Peyer's patch (tissue), 4 donors: ENCODE results near the gene TMCC3. TPM values are rescaled to one million over a fixed set of nuclear protein-coding genes. Genes with fewer than 3 reads are reported as not detected.

Experiments used
- DNase-seq, 3 donors: peaks; one replicate each; pipeline ENCODE4 v3.0.0-alpha.2; 2017 to 2019
- H3K27ac ChIP-seq, 4 donors: fragments of 200-600 bp; sonication (generic); one replicate each; pipeline ENCODE4 v1.5.1; 2016 to 2019
- H3K27me3 ChIP-seq, 2 donors: fragments of 200-600 bp; sonication (generic); one replicate each; pipeline ENCODE4 v1.5.1; 2019
- H3K36me3 ChIP-seq, 3 donors: fragments of 200-600 bp; sonication (generic); one replicate each; pipeline ENCODE4 v1.5.1; 2016 to 2019
- H3K4me1 ChIP-seq, 4 donors: fragments of 200-600 bp; sonication (generic); one replicate each; pipeline ENCODE4 v1.5.1; 2016 to 2019
- H3K4me3 ChIP-seq, 4 donors: fragments of 200-600 bp; sonication (generic); 1 replicate in 3 of 4; 2 replicates in 1 of 4; pipeline ENCODE4 v1.5.1; 2016 to 2019; ENCODE audit warnings: mild to moderate bottlenecking in 1 of 4
- H3K9me3 ChIP-seq, 4 donors: fragments of 200-600 bp; sonication (generic); one replicate each; pipeline ENCODE4 v1.5.1; 2016 to 2019; ENCODE audit warnings: mild to moderate bottlenecking in 1 of 4
- CTCF ChIP-seq, 6 experiments: fragments of 450-650 bp in 4 of 6; fragments of 200-600 bp in 2 of 6; sonication (generic) in 1 of 6; IDR thresholded peaks; one replicate each; pipeline ENCODE4 v1.5.1; 2017 to 2019; ENCODE audit warnings: antibody characterized with exemption in 6 of 6, mild to moderate bottlenecking in 3 of 6, moderate library complexity in 1 of 6
- POLR2A ChIP-seq, 2 donors: fragments of 450-650 bp; IDR thresholded peaks; one replicate each; pipeline ENCODE4 v1.5.1; 2017; ENCODE audit warnings: antibody characterized with exemption in 2 of 2, mild to moderate bottlenecking in 2 of 2, moderate library complexity in 2 of 2
- total RNA-seq, 4 donors: library from RNA; depleted of rRNA; stranded (reverse); fragments of >200 nt; gene quantifications; one replicate each; pipeline ENCODE4 v1.1.0, GENCODE V29; 2016

The TMCC3 gene
- total RNA-seq, 4 donors from 2014 or later, result 15.7 to 50.3 (median 32.1) TPM

- TF ChIP-seq CTCF (IDR thresholded peaks at IDR 0.05) (no peak), POLR2A (IDR thresholded peaks at IDR 0.05) (no peak)
- Histone ChIP-seq H3K27me3 (no peaks in the 10 kb centered on the region), H3K27ac (no peak overlapping the region), H3K9me3 (no peaks in the 10 kb centered on the region), H3K36me3 (no peaks in the 10 kb centered on the region), H3K4me3 (no peak overlapping the region), H3K4me1 (peaks cover 0 to 6% (median 0%) of the 10 kb centered on the region in 4 donors)
- no peak for DNase-seq
These were observed 11.8 kb downstream of the TMCC3 start for GRCh38 chr12:94638521-94638920.

GRCh38 chr12:94637390-94638113, 12.8 kb downstream of the TMCC3 start:
- H3K4me1 ChIP-seq, result peaks cover 0 to 6% (median 0%) of the 10 kb centered on the region in 4 donors
- no peak overlapping the region for H3K27ac ChIP-seq
- no peak overlapping the region for H3K4me3 ChIP-seq
- H3K9me3 ChIP-seq, result no peaks in the 10 kb centered on the region
- no peak for DNase-seq
- H3K36me3 ChIP-seq, result no peaks in the 10 kb centered on the region
- H3K27me3 ChIP-seq, result no peaks in the 10 kb centered on the region
- TF ChIP-seq POLR2A (IDR thresholded peaks at IDR 0.05), result no peak

GRCh38 chr12:94636462-94637085, 13.8 kb downstream of the TMCC3 start:
- no peaks in the 10 kb centered on the region for H3K27me3 ChIP-seq
- DNase-seq, result peak in 1 of 3 donors; percentile 53
- H3K9me3 ChIP-seq, result no peaks in the 10 kb centered on the region
- TF ChIP-seq POLR2A (IDR thresholded peaks at IDR 0.05) (no peak), CTCF (IDR thresholded peaks at IDR 0.05) (no peak)
- no peak overlapping the region for H3K4me3 ChIP-seq
- no peak overlapping the region for H3K27ac ChIP-seq
- H3K36me3 ChIP-seq, result no peaks in the 10 kb centered on the region
- peaks cover 0 to 6% (median 0%) of the 10 kb centered on the region in 4 donors for H3K4me1 ChIP-seq

GRCh38 chr12:94634717-94635116, 15.6 kb downstream of the TMCC3 start:
- TF ChIP-seq CTCF (IDR thresholded peaks at IDR 0.05) (no peak), POLR2A (IDR thresholded peaks at IDR 0.05) (no peak)
- no peak overlapping the region for H3K4me3 ChIP-seq
- no peaks in the 10 kb centered on the region for H3K27me3 ChIP-seq
- no peaks in the 10 kb centered on the region for H3K9me3 ChIP-seq
- peaks cover 0 to 6% (median 0%) of the 10 kb centered on the region in 4 donors for H3K4me1 ChIP-seq
- no peak for DNase-seq
- no peaks in the 10 kb centered on the region for H3K36me3 ChIP-seq
- no peak overlapping the region for H3K27ac ChIP-seq

- TF ChIP-seq CTCF (IDR thresholded peaks at IDR 0.05), result no peak
- no peak for TF ChIP-seq POLR2A (IDR thresholded peaks at IDR 0.05)
- Histone ChIP-seq H3K27ac (no peak overlapping the region), H3K27me3 (no peaks in the 10 kb centered on the region), H3K36me3 (no peaks in the 10 kb centered on the region), H3K4me1 (peaks cover 0 to 6% (median 0%) of the 10 kb centered on the region in 4 donors), H3K4me3 (no peak overlapping the region), H3K9me3 (no peaks in the 10 kb centered on the region)
- DNase-seq, result no peak
These were observed 17.0 kb downstream of the TMCC3 start for GRCh38 chr12:94633401-94633800.

GRCh38 chr12:94631058-94631457, 19.3 kb downstream of the TMCC3 start:
- Histone ChIP-seq H3K9me3 (no peaks in the 10 kb centered on the region), H3K36me3 (no peaks in the 10 kb centered on the region), H3K4me3 (no peak overlapping the region), H3K27ac (no peak overlapping the region), H3K4me1 (no peaks in the 10 kb centered on the region), H3K27me3 (no peaks in the 10 kb centered on the region)
- DNase-seq, result no peak
- TF ChIP-seq CTCF (IDR thresholded peaks at IDR 0.05), result no peak
- TF ChIP-seq POLR2A (IDR thresholded peaks at IDR 0.05), result no peak
